OCI-LY7 (cell line): Measurements from ENCODE around the gene SRC. TPM values are rescaled to one million over a fixed set of nuclear protein-coding genes. Genes with fewer than 3 reads are reported as not detected.

ENCODE experiments used
- Bru-seq: library from RNA; stranded (reverse); fragments of 400-500 nt; gene quantifications from one replicate; lab custom pipeline; 2021; lab: Mats Ljungman, UMichigan
- BruChase-seq, 2 experiments: library from RNA; stranded (reverse); fragments of 400-500 nt; gene quantifications; one replicate each; lab custom pipeline; 2021; lab: Mats Ljungman, UMichigan
- BruUV-seq: library from RNA; stranded (reverse); fragments of 400-500 nt; replicated peaks from 2 replicates; lab custom pipeline; 2021; lab: Mats Ljungman, UMichigan
- CTCF ChIA-PET: fragments of 300-600 bp; sonication (Branson Sonifier 250); formaldehyde crosslinking; loops from one replicate; lab custom pipeline; 2022; ENCODE audit warnings: antibody characterized with exemption; ENCODE audit not compliant: unreplicated experiment; lab: Charles Lee
- POLR2A ChIA-PET: fragments of 300-600 bp; sonication (Branson Sonifier 250); formaldehyde crosslinking; loops from one replicate; lab custom pipeline; 2022; ENCODE audit warnings: antibody characterized with exemption; lab: Charles Lee
- DNase-seq: peaks from one replicate; pipeline ENCODE4 v3.0.0-alpha.2; 2015; ENCODE audit warnings: low spot score
- H2AFZ ChIP-seq: fragments of 200-600 bp; sonication (generic), shearing (Covaris generic); 2 replicates; pipeline ENCODE4 v1.6.1; 2014; ENCODE audit warnings: mild to moderate bottlenecking, antibody characterized with exemption, low read length, moderate library complexity
- H3K27ac ChIP-seq: fragments of 200-600 bp; sonication (generic); 2 replicates; pipeline ENCODE4 v1.5.1; 2014; ENCODE audit warnings: mixed run types, low read depth, mild to moderate bottlenecking, moderate library complexity, low read length, inconsistent platforms; ENCODE audit not compliant: poor library complexity, severe bottlenecking
- H3K36me3 ChIP-seq: fragments of 200-600 bp; sonication (generic); 2 replicates; pipeline ENCODE4 v1.6.1; 2014; ENCODE audit warnings: mild to moderate bottlenecking, antibody characterized with exemption, low read length, moderate library complexity, mixed read lengths; ENCODE audit not compliant: insufficient read depth
- H3K4me1 ChIP-seq: fragments of 200-600 bp; sonication (generic); 2 replicates; pipeline ENCODE4 v1.5.1; 2014; ENCODE audit warnings: mild to moderate bottlenecking, low read length; ENCODE audit not compliant: insufficient read depth, poor library complexity, severe bottlenecking
- H3K4me2 ChIP-seq: fragments of 200-600 bp; sonication (generic); 2 replicates; pipeline ENCODE4 v1.6.1; 2014; ENCODE audit warnings: mild to moderate bottlenecking, low read length
- H3K4me3 ChIP-seq: fragments of 200-600 bp; sonication (generic); 2 replicates; pipeline ENCODE4 v1.5.1; 2014; ENCODE audit warnings: mild to moderate bottlenecking, low read depth, low read length; ENCODE audit not compliant: poor library complexity, severe bottlenecking
- H3K79me2 ChIP-seq: fragments of 200-600 bp; sonication (generic); 2 replicates; pipeline ENCODE4 v1.6.1; 2016; ENCODE audit warnings: low read depth, mild to moderate bottlenecking, low read length, moderate library complexity, mixed read lengths; ENCODE audit not compliant: insufficient read depth
- H3K9me2 ChIP-seq: fragments of 200-600 bp; sonication (generic); 2 replicates; pipeline ENCODE4 v1.6.1; 2016; ENCODE audit warnings: mild to moderate bottlenecking, low read length, mixed read lengths; ENCODE audit not compliant: insufficient read depth
- H3K9me3 ChIP-seq: fragments of 200-600 bp; sonication (generic); 2 replicates; pipeline ENCODE4 v1.6.1; 2014; ENCODE audit warnings: mild to moderate bottlenecking, mixed run types, low read length, mixed read lengths
- H4K20me1 ChIP-seq: fragments of 200-600 bp; sonication (generic); 2 replicates; pipeline ENCODE4 v1.6.1; 2014; ENCODE audit warnings: mild to moderate bottlenecking, antibody characterized with exemption, low read length, moderate library complexity, mixed read lengths; ENCODE audit not compliant: insufficient read depth
- CTCF ChIP-seq: fragments of 200-600 bp; sonication (generic); conservative IDR thresholded peaks from 2 replicates; pipeline ENCODE4 v1.5.1; 2014; ENCODE audit warnings: mild to moderate bottlenecking, antibody characterized with exemption, low read length, moderate library complexity, mixed read lengths
- EZH2phosphoT487 ChIP-seq: fragments of 200-600 bp; sonication (generic); IDR thresholded peaks from 2 replicates; pipeline ENCODE4 v1.6.1; 2018; ENCODE audit warnings: low read depth, borderline replicate concordance, mild to moderate bottlenecking, mixed run types, antibody characterized with exemption, low read length, moderate library complexity, mixed read lengths
- intact Hi-C: fragments of 100-400 bp; cut with micrococcal nuclease; formaldehyde crosslinking; loops from one replicate; pipeline ENCODE4 v1.10.0; 2022; ENCODE audit not compliant: unreplicated experiment
- long read RNA-seq: library from polyadenylated mRNA; stranded (forward); transcript quantifications from one replicate; pipeline ENCODE4 v2.0.0, GENCODE V29; 2022
- total RNA-seq, 2 experiments: library from RNA; depleted of rRNA in 1 of 2; stranded (reverse); fragments of >200 nt in 1 of 2; shearing (Covaris generic) in 1 of 2; gene quantifications; 2 replicates each; pipeline ENCODE4 v1.2.3, GENCODE V29; 2014 to 2022

The SRC gene
- total RNA-seq (2014; rRNA removed; shearing (Covaris generic)) (0.18 and 3.7 TPM in 2 replicates), total RNA-seq (2022) (0.72 and 0.89 TPM in 2 replicates), Bru-seq, nascent RNA (percentile 15 among the genes with signal in this experiment), BruChase-seq, experiment 1, labeled RNA remaining after a 6-hour chase (percentile 13 among the genes with signal in this experiment), BruChase-seq, experiment 2, labeled RNA remaining after a 2-hour chase (percentile 16 among the genes with signal in this experiment)
- long read RNA-seq, partial matches to known transcripts, result 1 of 1 reads
- long read RNA-seq, other reads (novel, unspliced or antisense), result 0 of 1 reads

GRCh38 chr20:37345339-37346235, at the start of gene SRC:
TSS of gene SRC (plus strand) at chr20:37346140. CDS start at chr20:37384154, 38,014 bp downstream.
- BruUV-seq, result no TSS peak
- TF ChIP-seq EZH2phosphoT487 (no peak), CTCF (no peak)
- H3K27ac ChIP-seq, result no peak within 1 kb of the TSS
- H3K79me2 ChIP-seq, result no peaks in the 10 kb centered on the region
- ChIA-PET POLR2A (interaction anchor here (0.5 to 0.6 kb wide), 3 partner anchors 77 to 1461 kb away, joined by 3 to 6 read pairs (median 5); no protein-coding TSS in a partner anchor), CTCF (no interaction called here)
- intact Hi-C loops, result no loop called here
- no peaks in the 10 kb centered on the region for H3K9me2 ChIP-seq
- H2AFZ ChIP-seq, result no peak within 1 kb of the TSS
- H3K4me3 ChIP-seq, result peak within 1 kb of the TSS; percentile 38
- no peak for DNase-seq
- no peaks in the 10 kb centered on the region for H3K9me3 ChIP-seq
- peak within 1 kb of the TSS; percentile 47; the same call in 1 of the 2 replicates for H3K4me2 ChIP-seq
- no peaks in the 10 kb centered on the region for H3K4me1 ChIP-seq
- no peaks in the 10 kb centered on the region for H4K20me1 ChIP-seq
- H3K36me3 ChIP-seq, result no peaks in the 10 kb centered on the region

DNA sequence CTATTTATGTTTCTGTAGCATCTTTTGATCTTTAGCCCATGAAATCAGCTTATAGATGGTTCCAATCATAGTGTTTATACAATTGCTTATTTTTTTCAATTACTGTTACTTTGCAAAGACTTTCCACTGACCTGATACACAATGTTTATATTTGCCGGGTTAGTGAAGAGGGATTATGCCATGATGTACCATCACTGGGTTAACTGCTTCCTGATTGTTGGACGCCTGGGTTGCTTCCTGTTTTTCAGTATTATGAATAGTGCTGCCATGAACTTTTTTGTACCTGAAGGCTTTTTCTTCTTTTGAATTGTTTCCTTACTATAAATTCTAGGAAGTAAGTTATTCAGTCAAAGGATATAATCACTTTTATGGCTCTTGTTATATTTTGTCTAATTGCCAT, 49.6 kb upstream of the SRC start:
- intact Hi-C loops, result no loop called here
- TF ChIP-seq EZH2phosphoT487, result no peak
- no peak for TF ChIP-seq CTCF
- Histone ChIP-seq H3K4me1 (peaks cover 28% of the 10 kb centered on the region), H3K36me3 (peaks cover 56% of the 10 kb centered on the region), H3K79me2 (peaks cover 48% of the 10 kb centered on the region), H3K9me2 (no peaks in the 10 kb centered on the region), H3K27ac (no peak overlapping the region), H3K4me2 (peak overlapping the region; percentile 12), H4K20me1 (no peaks in the 10 kb centered on the region; the same call in 1 of the 2 replicates), H3K9me3 (no peaks in the 10 kb centered on the region), H2AFZ (no peak overlapping the region), H3K4me3 (no peak overlapping the region)
- no TSS peak for BruUV-seq
- ChIA-PET CTCF (no interaction called here), POLR2A (interaction anchor here (1.2 to 1.3 kb wide), 2 partner anchors 8 to 117 kb away, joined by 3 to 4 read pairs; partner anchors contain the start of genes MROH8 and RPN2)
- peak; percentile 19 for DNase-seq
